Keratinocyte (primary cell): ENCODE measurements around the gene PIGS.

ENCODE experiments used
- CTCF ChIP-seq, 3 experiments: IDR thresholded peaks in 1 of 3; conservative IDR thresholded peaks in 1 of 3; optimal IDR thresholded peaks in 1 of 3; 2 replicates in 2 of 3; 3 replicates in 1 of 3; pipeline versions ENCODE3 to v1.5.1; 2011; ENCODE audit warnings: low read length in 3 of 3, mild to moderate bottlenecking in 3 of 3, moderate library complexity in 2 of 3, control low read depth in 1 of 3, inconsistent platforms in 1 of 3; ENCODE audit not compliant: insufficient read depth in 2 of 3; ENCODE audit errors: extremely low read depth in 1 of 3
- EZH2 ChIP-seq: IDR thresholded peaks from one replicate; pipeline ENCODE4 v1.6.1; 2012; ENCODE audit warnings: inconsistent platforms, mild to moderate bottlenecking, low read length, moderate library complexity

GRCh38 chr17:28545787-28546415 lies 25.4 kb downstream of the PIGS start:
- no peak for TF ChIP-seq EZH2
- no peak for TF ChIP-seq CTCF (optimal IDR thresholded peaks at IDR 0.05 in 1 of 3, IDR thresholded peaks at IDR 0.05 in 1 of 3, conservative IDR thresholded peaks at IDR 0.05 in 1 of 3; ENCODE audit: extremely low read depth in 1 of 3, insufficient read depth in 2 of 3, low read length in 3 of 3)
